ENCODE data around the gene UHRF1.
"Not testable (repeated sequence)": the region's sequence is repeated elsewhere in the genome, so short reads cannot be mapped to it uniquely, and the experiment has no call there.

The UHRF1 gene

DNA sequence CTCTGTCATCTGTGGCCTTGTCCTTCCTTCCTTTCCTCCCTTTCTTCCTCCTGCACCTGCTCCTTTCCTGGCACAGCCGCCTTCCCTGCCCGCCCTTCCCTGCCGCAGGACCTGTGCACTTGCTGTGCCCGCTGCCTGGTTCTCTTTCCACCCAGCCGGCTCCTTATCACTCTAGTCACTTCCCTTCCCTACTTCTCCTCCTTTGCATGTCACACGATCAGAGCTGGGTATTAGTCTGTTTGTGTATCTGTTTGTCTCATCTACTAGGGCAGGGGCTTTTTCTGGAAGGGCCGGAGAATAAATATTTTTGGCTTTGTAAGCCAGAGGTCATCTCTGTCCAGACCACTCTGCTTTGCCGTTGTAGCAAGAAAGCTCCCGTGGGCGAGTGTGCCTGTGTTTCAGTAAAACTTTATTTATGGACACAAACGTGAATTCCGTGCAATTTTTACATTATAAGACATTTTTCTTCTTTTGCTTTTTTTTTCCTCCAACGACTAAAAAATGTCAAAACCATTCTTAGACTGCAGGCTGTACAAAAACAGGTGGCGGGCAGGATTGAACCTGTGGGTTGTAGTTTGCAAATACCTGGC, 65.7 kb downstream of the UHRF1 start:
- DNase-seq: no peak

GRCh38 chr19:4975601-4976000, 66.3 kb downstream of the UHRF1 start:
- DNase-seq: not testable (repeated sequence)

- DNase-seq: no peak
These were observed 67.3 kb downstream of the UHRF1 start for GRCh38 chr19:4976401-4977298.

GRCh38 chr19:4977299-4978174, 68.2 kb downstream of the UHRF1 start:
- DNase-seq: peak; percentile 17

- no peak for DNase-seq
These were observed 70.0 kb downstream of the UHRF1 start for GRCh38 chr19:4979211-4979807.

DNA sequence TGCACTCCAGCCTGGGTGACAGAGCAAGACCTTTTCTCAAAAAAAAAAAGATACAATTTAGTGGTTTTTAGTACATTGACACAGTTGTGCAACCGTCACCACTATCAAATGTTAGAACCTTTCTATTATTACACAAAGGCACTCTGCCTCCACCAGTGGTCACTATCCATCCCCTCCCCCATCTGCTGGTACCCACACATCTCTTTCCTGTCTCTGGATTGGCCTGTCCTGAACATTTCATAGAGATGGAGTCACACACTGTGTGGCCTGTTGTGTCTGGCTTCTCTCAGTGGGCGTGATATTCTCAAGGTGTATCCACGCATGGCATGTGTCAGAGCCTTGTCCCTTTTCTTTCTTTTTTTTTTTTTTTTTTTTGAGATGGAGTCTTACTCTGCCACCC, 70.8 kb downstream of the UHRF1 start:
- no peak for DNase-seq

- DNase-seq: no peak
These were observed 71.8 kb downstream of the UHRF1 start for GRCh38 chr19:4980838-4981680.

GRCh38 chr19:4981681-4981958, 72.3 kb downstream of the UHRF1 start:
- DNase-seq: peak; percentile 84

DNA sequence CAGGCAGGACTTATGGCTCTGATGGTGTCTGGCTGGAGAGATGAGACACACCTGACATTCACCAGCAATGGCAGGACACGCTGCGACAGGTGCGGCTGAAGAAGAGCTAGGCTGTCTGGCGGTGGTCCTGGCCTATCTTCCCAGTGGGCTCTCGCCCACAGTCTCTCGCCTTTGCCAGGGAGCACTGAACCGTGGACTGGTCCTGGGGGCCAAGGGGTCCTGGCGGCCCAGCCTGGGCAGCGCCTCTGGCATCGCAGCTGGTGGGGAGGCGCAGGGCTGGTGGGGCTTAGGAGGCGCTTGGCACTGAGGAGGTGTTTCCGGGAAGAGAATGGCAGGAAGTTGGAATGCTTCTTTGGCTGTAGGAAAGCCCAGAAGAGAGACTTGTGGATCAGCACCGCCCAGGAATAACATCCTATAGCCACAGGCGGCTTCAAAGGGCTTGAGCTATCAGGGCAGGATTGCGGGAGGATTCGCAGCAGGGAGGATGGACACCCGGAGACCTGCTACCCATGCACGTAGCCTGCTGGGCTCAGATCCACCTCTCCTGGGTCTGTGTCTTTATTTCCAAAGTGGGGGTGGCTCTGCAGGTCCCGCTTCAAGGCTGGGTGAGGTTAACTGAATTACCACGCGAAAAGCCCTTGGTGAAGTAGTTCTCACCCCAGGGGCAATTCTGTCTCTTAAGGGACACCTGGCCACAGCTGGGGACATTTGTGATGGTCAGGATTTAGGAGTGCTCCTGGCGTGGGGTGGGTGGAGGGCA, 74.2 kb downstream of the UHRF1 start:
- no peak for DNase-seq

DNA sequence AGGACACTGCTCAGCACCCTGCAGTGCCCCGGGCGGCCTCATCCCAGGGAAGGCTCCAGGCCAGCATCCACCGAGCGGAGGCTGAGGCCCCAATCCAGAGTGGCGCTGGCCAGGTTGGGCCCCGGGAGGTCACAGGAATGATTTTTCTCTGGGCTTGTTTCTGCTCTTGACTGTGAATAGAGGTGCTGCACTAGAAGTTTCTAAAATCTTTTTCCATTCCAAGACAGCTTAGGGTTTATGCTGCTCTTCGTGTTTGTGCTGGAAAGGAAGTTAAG, 74.7 kb downstream of the UHRF1 start:
- no peak for DNase-seq

- DNase-seq: peak; percentile 44
These were observed 75.2 kb downstream of the UHRF1 start for GRCh38 chr19:4984438-4984990.

GRCh38 chr19:4985551-4985991, 76.3 kb downstream of the UHRF1 start:
- DNase-seq: no peak

- no peak for DNase-seq
These were observed 76.8 kb downstream of the UHRF1 start for GRCh38 chr19:4986056-4986455.

DNA sequence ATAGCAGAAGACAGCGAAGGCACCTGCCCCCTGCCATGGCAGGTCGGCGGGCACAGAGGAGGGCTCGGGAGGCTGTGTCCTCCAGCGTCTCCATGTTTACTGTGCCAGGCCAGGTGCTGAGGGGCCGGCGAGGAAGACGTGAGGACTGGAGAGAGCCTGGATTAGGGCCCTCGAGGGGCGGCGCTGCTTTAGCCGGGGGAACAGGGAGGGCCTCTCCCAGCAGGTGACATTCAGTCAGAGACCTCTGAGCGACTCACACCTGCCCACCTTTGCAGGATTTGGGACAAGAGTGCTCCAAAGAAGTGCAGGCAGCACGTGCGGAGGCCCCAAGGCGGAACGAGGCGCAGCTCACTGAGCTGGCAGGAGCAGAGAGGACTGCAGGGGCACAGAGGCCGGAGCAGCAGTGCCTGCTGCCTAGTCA, 77.2 kb downstream of the UHRF1 start:
- peak; percentile 42 for DNase-seq

- DNase-seq: no peak
These were observed 78.0 kb downstream of the UHRF1 start for GRCh38 chr19:4987256-4987655.

GRCh38 chr19:4987692-4988370, 78.5 kb downstream of the UHRF1 start:
- DNase-seq: no peak

GRCh38 chr19:4988770-4989251, 79.5 kb downstream of the UHRF1 start:
- DNase-seq: no peak

DNA sequence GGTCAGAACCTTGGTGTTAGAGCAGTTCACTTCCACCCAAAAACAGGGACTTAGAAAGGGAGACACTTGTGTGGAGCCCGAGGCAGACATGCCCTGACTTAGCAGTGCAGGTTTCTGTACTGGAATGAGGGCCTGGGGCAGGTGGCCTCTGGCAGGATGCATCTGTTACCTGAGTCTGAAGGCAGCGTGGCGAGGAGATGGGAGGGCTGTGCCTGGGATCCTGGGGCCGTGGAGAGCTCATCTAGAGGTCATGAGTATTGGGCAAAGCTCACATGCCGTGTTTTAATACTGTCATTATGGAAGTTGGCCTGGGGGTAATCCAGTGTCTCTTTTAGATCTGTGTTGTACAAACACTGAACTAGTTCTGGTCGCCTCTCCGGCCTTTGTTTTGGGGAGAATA, 81.0 kb downstream of the UHRF1 start:
- no peak for DNase-seq

GRCh38 chr19:4991538-4991937, 82.2 kb downstream of the UHRF1 start:
- no peak for DNase-seq

GRCh38 chr19:4991996-4992698, 82.8 kb downstream of the UHRF1 start:
- DNase-seq: no peak
